K562 (cell line): ENCODE data around the gene GCDH. TPM values are rescaled to one million over a fixed set of nuclear protein-coding genes. Genes with fewer than 3 reads are reported as not detected.

Experiments used
- ASH1L ChIP-seq: fragments of 450-650 bp; IDR thresholded peaks from 2 replicates; pipeline ENCODE4 v1.6.1; 2018; ENCODE audit warnings: borderline replicate concordance, mild to moderate bottlenecking, low read depth; ENCODE audit not compliant: partially characterized antibody
- BCOR ChIP-seq: fragments of 450-650 bp; IDR thresholded peaks from 2 replicates; pipeline ENCODE4 v1.6.1; 2016
- BRD4 ChIP-seq: fragments of 200-600 bp; sonication (generic); IDR thresholded peaks from 2 replicates; pipeline ENCODE4 v1.6.1; 2017; ENCODE audit warnings: inconsistent platforms
- CBFA2T3 ChIP-seq: fragments of 450-650 bp; IDR thresholded peaks from 2 replicates; pipeline ENCODE4 v1.6.1; 2017
- CBX1 ChIP-seq: sonication (generic); IDR thresholded peaks from 2 replicates; pipeline ENCODE4 v1.6.1; 2016; ENCODE audit warnings: antibody characterized with exemption, low read depth, mild to moderate bottlenecking
- CREB1 ChIP-seq, 2 experiments: sonication (generic) in 1 of 2; formaldehyde crosslinking in 1 of 2; IDR thresholded peaks; 2 replicates each; pipeline versions ENCODE4 v1.6.1 to v1.8.0; 2012 to 2022; ENCODE audit warnings: inconsistent platforms in 1 of 2, mild to moderate bottlenecking in 1 of 2, missing genetic modification reagents in 1 of 2, moderate library complexity in 1 of 2
- CREM ChIP-seq: IDR thresholded peaks from 2 replicates; pipeline ENCODE4 v1.6.1; 2014; ENCODE audit warnings: antibody characterized with exemption, low read depth
- DLX4 ChIP-seq: fragments of 250-450 bp; sonication (Bioruptor Pico); IDR thresholded peaks from 2 replicates; pipeline ENCODE4 v1.6.1; 2021; ENCODE audit warnings: mild to moderate bottlenecking
- E2F1 ChIP-seq: sonication (generic); formaldehyde crosslinking; IDR thresholded peaks from 2 replicates; pipeline ENCODE4 v1.8.1; 2023; ENCODE audit warnings: mild to moderate bottlenecking, missing genetic modification reagents, moderate library complexity
- EP300 ChIP-seq: IDR thresholded peaks from 2 replicates; pipeline ENCODE4 v1.6.1; 2012; ENCODE audit warnings: low read length, improper control_type of control experiment
- HMG20A ChIP-seq: fragments of 450-650 bp; formaldehyde crosslinking; conservative IDR thresholded peaks from 2 replicates; pipeline ENCODE4 v1.4.0; 2020; ENCODE audit warnings: mild to moderate bottlenecking, mixed read lengths
- L3MBTL2 ChIP-seq: fragments of 450-650 bp; IDR thresholded peaks from 2 replicates; pipeline ENCODE4 v1.6.1; 2016; ENCODE audit warnings: mild to moderate bottlenecking, moderate library complexity
- MECOM ChIP-seq: fragments of 250-450 bp; sonication (Bioruptor Pico); IDR thresholded peaks from 2 replicates; pipeline ENCODE4 v1.8.0; 2022; ENCODE audit warnings: inconsistent platforms
- MXD1 ChIP-seq: fragments of 250-450 bp; sonication (Bioruptor Pico); IDR thresholded peaks from 2 replicates; pipeline ENCODE4 v1.8.0; 2021; ENCODE audit warnings: borderline replicate concordance, mild to moderate bottlenecking, moderate library complexity; ENCODE audit not compliant: poor library complexity, severe bottlenecking
- MYC ChIP-seq, 2 experiments: fragments of 250-450 bp in 1 of 2; sonication (Bioruptor Pico) in 1 of 2; IDR thresholded peaks; 2 replicates each; pipeline versions ENCODE4 v1.5.1 to v1.6.1; 2012 to 2021; ENCODE audit warnings: low read depth in 2 of 2, borderline replicate concordance in 1 of 2, improper control_type of control experiment in 1 of 2, low read length in 1 of 2, mild to moderate bottlenecking in 1 of 2, moderate library complexity in 1 of 2
- NFE2L1 ChIP-seq: fragments of 450-650 bp; IDR thresholded peaks from 2 replicates; pipeline ENCODE4 v1.6.1; 2016; ENCODE audit warnings: missing genetic modification characterization, low read depth, mild to moderate bottlenecking, missing compliant biosample characterization, moderate library complexity, borderline replicate concordance
- NR4A1 ChIP-seq, 2 experiments: fragments of 250-450 bp in 1 of 2; fragments of 450-650 bp in 1 of 2; sonication (Bioruptor Pico) in 1 of 2; IDR thresholded peaks; 2 replicates each; pipeline versions ENCODE4 v1.4.0 to v1.6.1; 2016 to 2020; ENCODE audit warnings: mild to moderate bottlenecking in 2 of 2, missing compliant biosample characterization in 1 of 2, missing genetic modification characterization in 1 of 2, moderate library complexity in 1 of 2
- POLR2AphosphoS5 ChIP-seq: IDR thresholded peaks from 2 replicates; pipeline ENCODE4 v1.6.1; 2011; ENCODE audit warnings: mild to moderate bottlenecking, low read depth, low read length, moderate library complexity; ENCODE audit not compliant: control insufficient read depth, insufficient read depth
- RBFOX2 ChIP-seq: fragments of 200-400 bp; formaldehyde crosslinking; IDR thresholded peaks from 2 replicates; pipeline ENCODE4 v1.6.1; 2017; ENCODE audit warnings: low read depth, mild to moderate bottlenecking, low read length, moderate library complexity
- SREBF1 ChIP-seq: fragments of 150-350 bp; IDR thresholded peaks from 2 replicates; pipeline ENCODE4 v1.6.1; 2014; ENCODE audit warnings: antibody characterized with exemption, low read depth, low read length, borderline replicate concordance
- TBP ChIP-seq: optimal IDR thresholded peaks from 2 replicates; pipeline ENCODE3; 2011; ENCODE audit warnings: low read depth, low read length, improper control_type of control experiment
- ZFPM2 ChIP-seq: fragments of 250-450 bp; sonication (Bioruptor Pico); IDR thresholded peaks from 2 replicates; pipeline ENCODE4 v1.5.1; 2022; ENCODE audit warnings: mild to moderate bottlenecking
- ZNF212 ChIP-seq: fragments of 450-650 bp; formaldehyde crosslinking; IDR thresholded peaks from 2 replicates; pipeline ENCODE4 v1.4.0; 2020; ENCODE audit warnings: mild to moderate bottlenecking
- ZNF24 ChIP-seq: fragments of 450-650 bp; IDR thresholded peaks from 2 replicates; pipeline ENCODE4 v1.6.1; 2016
- polyA plus RNA-seq, 8 experiments: library from polyadenylated mRNA; depleted of rRNA in 4 of 8; stranded (reverse) in 5 of 8; unstranded in 3 of 8; fragments of >200 nt; fragmentation: Nextera tagmentation in 2 of 8; fragmentation: Illumina TruSeq in 1 of 8; extraction: Ambion mirVana in 2 of 8; extraction: Trizol in 1 of 8; gene quantifications; 2 replicates each; pipeline versions ENCODE4 v1.2.1 to v1.2.3, GENCODE V29; 2011 to 2014; ENCODE audit warnings: inconsistent platforms in 1 of 8, missing spikeins in 1 of 8
- total RNA-seq, 7 experiments: library from RNA; depleted of rRNA in 6 of 7; stranded (reverse); fragments of >200 nt in 6 of 7; fragmentation: Illumina TruSeq in 2 of 7; extraction: Trizol in 2 of 7; gene quantifications; 2 replicates each; pipeline versions ENCODE4 v1.2.1 to v1.2.3, GENCODE V29; 2011 to 2021; ENCODE audit warnings: low replicate concordance in 1 of 7
- TF ChIP-seq, protein P1 (sequence below): fragments of 450-650 bp; IDR thresholded peaks from 2 replicates; pipeline ENCODE4 v1.7.0; 2016; ENCODE audit warnings: borderline replicate concordance

The GCDH gene
- total and polyA plus RNA-seq, 9 of the 15 experiments (the other 6 are each of a cell fraction or from before 2014, with no cell fraction given), result 2.9 to 50.8 (median 19.1) TPM

DNA sequence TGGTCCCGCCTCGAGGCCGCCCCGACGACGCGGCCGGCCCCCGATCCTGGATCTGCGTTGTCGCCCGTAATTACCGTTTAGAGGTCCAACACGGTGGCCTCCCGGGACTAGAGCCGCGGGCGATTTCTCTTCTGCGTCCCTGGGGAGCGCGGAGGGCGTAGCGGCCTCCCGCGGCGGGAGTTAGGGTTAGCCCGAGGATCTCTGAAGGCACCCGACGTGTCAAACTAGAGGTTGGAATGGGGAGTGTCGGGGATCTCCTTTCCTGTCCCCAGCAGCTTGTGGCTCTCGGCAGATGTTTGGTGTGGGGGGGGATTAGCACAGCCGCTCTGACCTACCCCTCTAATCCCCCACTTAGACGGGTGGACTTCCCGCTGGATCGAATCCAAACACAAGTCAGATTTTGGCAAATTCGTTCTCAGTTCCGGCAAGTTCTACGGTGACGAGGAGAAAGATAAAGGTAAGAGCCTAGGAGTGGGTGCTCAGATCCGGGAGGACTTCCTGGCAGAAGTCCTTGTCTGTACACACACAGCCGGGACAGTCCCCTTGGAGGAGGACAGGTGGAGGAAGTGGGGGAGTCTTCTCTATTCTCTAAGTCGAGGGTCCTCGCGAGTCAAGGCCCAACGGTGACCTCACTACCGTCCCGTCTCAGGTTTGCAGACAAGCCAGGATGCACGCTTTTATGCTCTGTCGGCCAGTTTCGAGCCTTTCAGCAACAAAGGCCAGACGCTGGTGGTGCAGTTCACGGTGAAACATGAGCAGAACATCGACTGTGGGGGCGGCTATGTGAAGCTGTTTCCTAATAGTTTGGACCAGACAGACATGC, 48.0 kb downstream of the GCDH start (continued):
- TF ChIP-seq BRD4, result no peak
- no peak for TF ChIP-seq HMG20A (CRISPR knock-in tag)
- TF ChIP-seq EP300, result no peak
- no peak for TF ChIP-seq CREB1 (IDR thresholded peaks at IDR 0.05)
- TF ChIP-seq CREB1 (CRISPR knock-in tag; IDR thresholded peaks at IDR 0.05), result no peak
- no peak for TF ChIP-seq CBX1
- no peak for TF ChIP-seq DLX4 (CRISPR knock-in tag)
- peak; percentile 100 for TF ChIP-seq RBFOX2
- no peak for TF ChIP-seq TBP
- TF ChIP-seq MECOM (CRISPR knock-in tag), result no peak
- TF ChIP-seq CREM, result no peak
- no peak for TF ChIP-seq L3MBTL2
- TF ChIP-seq ZFPM2 (CRISPR knock-in tag), result no peak
- TF ChIP-seq MXD1 (CRISPR knock-in tag), result no peak
- peak; percentile 10 for TF ChIP-seq POLR2AphosphoS5
- TF ChIP-seq MYC (IDR thresholded peaks at IDR 0.05; ENCODE audit: low read depth, low read length), result no peak; the same call in 1 of the 2 replicates
- TF ChIP-seq MYC (CRISPR knock-in tag; IDR thresholded peaks at IDR 0.05; ENCODE audit: borderline replicate concordance, low read depth), result no peak; the same call in 1 of the 2 replicates
- TF ChIP-seq ZNF24, result no peak
- no peak for TF ChIP-seq ASH1L
- 0 out of 2 replicates have a peak, but pooled peaks have one; percentile 31 for TF ChIP-seq BCOR
- TF ChIP-seq NR4A1 (CRISPR knock-in tag; IDR thresholded peaks at IDR 0.05), result no peak
- no peak for TF ChIP-seq NR4A1 (tag; IDR thresholded peaks at IDR 0.05)
- peak; percentile 76 for TF ChIP-seq E2F1
- TF ChIP-seq, protein P1, sequence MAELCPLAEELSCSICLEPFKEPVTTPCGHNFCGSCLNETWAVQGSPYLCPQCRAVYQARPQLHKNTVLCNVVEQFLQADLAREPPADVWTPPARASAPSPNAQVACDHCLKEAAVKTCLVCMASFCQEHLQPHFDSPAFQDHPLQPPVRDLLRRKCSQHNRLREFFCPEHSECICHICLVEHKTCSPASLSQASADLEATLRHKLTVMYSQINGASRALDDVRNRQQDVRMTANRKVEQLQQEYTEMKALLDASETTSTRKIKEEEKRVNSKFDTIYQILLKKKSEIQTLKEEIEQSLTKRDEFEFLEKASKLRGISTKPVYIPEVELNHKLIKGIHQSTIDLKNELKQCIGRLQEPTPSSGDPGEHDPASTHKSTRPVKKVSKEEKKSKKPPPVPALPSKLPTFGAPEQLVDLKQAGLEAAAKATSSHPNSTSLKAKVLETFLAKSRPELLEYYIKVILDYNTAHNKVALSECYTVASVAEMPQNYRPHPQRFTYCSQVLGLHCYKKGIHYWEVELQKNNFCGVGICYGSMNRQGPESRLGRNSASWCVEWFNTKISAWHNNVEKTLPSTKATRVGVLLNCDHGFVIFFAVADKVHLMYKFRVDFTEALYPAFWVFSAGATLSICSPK, result no peak
- no peak for TF ChIP-seq ZNF212
- no peak for TF ChIP-seq NFE2L1 (tag)
- no peak for TF ChIP-seq CBFA2T3
- TF ChIP-seq SREBF1, result no peak
